Calu3 (cell line): ENCODE measurements around the gene INTS1. TPM values are rescaled to one million over a fixed set of nuclear protein-coding genes. Genes with fewer than 3 reads are reported as not detected.

Source experiments
- BruUV-seq: library from RNA; stranded (reverse); fragments of 400-500 nt; replicated peaks from 2 replicates; lab custom pipeline; 2021; lab: Mats Ljungman, UMichigan
- CTCF ChIA-PET: fragments of 300-600 bp; sonication (Branson Sonifier 250); formaldehyde crosslinking; loops from one replicate; lab custom pipeline; 2022; ENCODE audit warnings: antibody characterized with exemption; lab: Charles Lee
- DNase-seq: peaks from one replicate; pipeline ENCODE4 v3.0.0; 2022
- H3K27ac Mint-ChIP-seq: one replicate; pipeline ENCODE4 v1.8.0; 2022; ENCODE audit warnings: mixed read lengths; ENCODE audit not compliant: unreplicated experiment
- H3K27me3 Mint-ChIP-seq: one replicate; pipeline ENCODE4 v1.8.0; 2022; ENCODE audit warnings: mixed read lengths; ENCODE audit not compliant: unreplicated experiment
- H3K36me3 Mint-ChIP-seq: one replicate; pipeline ENCODE4 v1.8.0; 2022; ENCODE audit warnings: mild to moderate bottlenecking, moderate library complexity, mixed read lengths; ENCODE audit not compliant: insufficient read depth, unreplicated experiment
- H3K4me1 Mint-ChIP-seq: one replicate; pipeline ENCODE4 v1.8.0; 2022; ENCODE audit warnings: mild to moderate bottlenecking, low read depth, mixed read lengths; ENCODE audit not compliant: unreplicated experiment
- H3K4me3 Mint-ChIP-seq: one replicate; pipeline ENCODE4 v1.8.0; 2022; ENCODE audit warnings: mild to moderate bottlenecking, low read depth, moderate library complexity, mixed read lengths; ENCODE audit not compliant: unreplicated experiment
- H3K9me3 Mint-ChIP-seq: one replicate; pipeline ENCODE4 v1.8.0; 2022; ENCODE audit warnings: low read depth, mixed read lengths; ENCODE audit not compliant: unreplicated experiment
- CTCF ChIP-seq: fragments of 200-600 bp; IDR thresholded peaks from one replicate; pipeline ENCODE4 v1.8.0; 2022; ENCODE audit warnings: antibody characterized with exemption; ENCODE audit not compliant: unreplicated experiment
- intact Hi-C: fragments of 100-400 bp; cut with micrococcal nuclease; formaldehyde crosslinking; loops from one replicate; pipeline ENCODE4 v1.10.0; 2022; ENCODE audit not compliant: unreplicated experiment
- total RNA-seq: library from RNA; stranded (reverse); gene quantifications from 2 replicates; pipeline ENCODE4 v1.2.3, GENCODE V29; 2022

The INTS1 gene
- total RNA-seq, 1 experiment from 2014 or later = 192 TPM

GRCh38 chr7:1534330-1535099 lies 30.3 kb upstream of the INTS1 start:
- intact Hi-C loops = no loop called here
- Mint-ChIP-seq H3K27ac (peak overlapping the region; percentile 89), H3K4me3 (peak overlapping the region; percentile 96), H3K36me3 (peaks cover 92% of the 10 kb centered on the region), H3K27me3 (no peaks in the 10 kb centered on the region), H3K9me3 (no peaks in the 10 kb centered on the region), H3K4me1 (peaks cover 53% of the 10 kb centered on the region)
- no peak for DNase-seq
- CTCF ChIA-PET = interaction anchor here (0.6 to 3.4 kb wide), 4 partner anchors 22 to 77 kb away, joined by 3 to 16 read pairs (median 4); partner anchors contain the start of gene TMEM184A
- BruUV-seq = TSS peak; percentile 0
- TF ChIP-seq CTCF = no peak

- Mint-ChIP-seq H3K4me1 (peaks cover 53% of the 10 kb centered on the region), H3K27me3 (no peaks in the 10 kb centered on the region), H3K36me3 (peaks cover 92% of the 10 kb centered on the region), H3K27ac (peak overlapping the region; percentile 89), H3K4me3 (peak overlapping the region; percentile 96), H3K9me3 (no peaks in the 10 kb centered on the region)
- peak; percentile 82 for DNase-seq
- no peak for TF ChIP-seq CTCF
- intact Hi-C loops = loop anchor here (2.0 kb wide), 1 partner anchor 23 kb away; the partner anchor contains the start of gene TMEM184A
- CTCF ChIA-PET = interaction anchor here (0.8 to 3.4 kb wide), 5 partner anchors 10 to 76 kb away, joined by 3 to 16 read pairs (median 3); partner anchors contain the start of gene TMEM184A
- no TSS peak for BruUV-seq
These were observed 29.5 kb upstream of the INTS1 start for GRCh38 chr7:1533547-1534329.

GRCh38 chr7:1533255-1533546 lies 29.0 kb upstream of the INTS1 start:
- BruUV-seq = no TSS peak
- Mint-ChIP-seq H3K9me3 (no peaks in the 10 kb centered on the region), H3K4me3 (peak overlapping the region; percentile 96), H3K4me1 (peaks cover 52% of the 10 kb centered on the region), H3K36me3 (peaks cover 89% of the 10 kb centered on the region), H3K27me3 (no peaks in the 10 kb centered on the region), H3K27ac (peak overlapping the region; percentile 89)
- no peak for TF ChIP-seq CTCF
- intact Hi-C loops = loop anchor here (2.0 kb wide), 1 partner anchor 24 kb away; the partner anchor contains the start of gene TMEM184A
- DNase-seq = no peak
- CTCF ChIA-PET = interaction anchor here (0.8 to 3.4 kb wide), 5 partner anchors 10 to 76 kb away, joined by 3 to 16 read pairs (median 3); partner anchors contain the start of gene TMEM184A

- Mint-ChIP-seq H3K27ac (peak overlapping the region; percentile 89), H3K36me3 (peaks cover 84% of the 10 kb centered on the region), H3K9me3 (no peaks in the 10 kb centered on the region), H3K27me3 (peaks cover 3% of the 10 kb centered on the region), H3K4me1 (peaks cover 46% of the 10 kb centered on the region), H3K4me3 (peak overlapping the region; percentile 96)
- intact Hi-C loops = loop anchor here (2.0 kb wide), 1 partner anchor 24 kb away; the partner anchor contains the start of gene TMEM184A
- peak; percentile 92 for DNase-seq
- CTCF ChIA-PET = interaction anchor here (0.7 to 3.4 kb wide), 5 partner anchors 11 to 26 kb away, joined by 3 to 16 read pairs (median 3); partner anchors contain the start of gene TMEM184A
- TF ChIP-seq CTCF = no peak
- BruUV-seq = TSS peak; percentile 92
These were observed 28.5 kb upstream of the INTS1 start for GRCh38 chr7:1532456-1533254.
